Stimulated activated CD4-positive, alpha-beta T cell treated with anti-CD3 and anti-CD28 coated beads, Interleukin-4, amount 100 ng/mL, for 24 hours (primary cell): Measurements from ENCODE around the gene LGI1.

ENCODE experiments used
- DNase-seq: peaks from one replicate; pipeline ENCODE4 v3.0.0-alpha.2; 2020

The LGI1 gene

GRCh38 chr10:93756118-93756517, 1.6 kb upstream of the LGI1 start:
- no peak for DNase-seq

GRCh38 chr10:93757136-93757535, 600 bp upstream of the LGI1 start:
- no peak for DNase-seq

- no peak for DNase-seq
These were observed 761 bp downstream of the LGI1 start for GRCh38 chr10:93758508-93758885.

- DNase-seq = no peak
These were observed 1.2 kb downstream of the LGI1 start for GRCh38 chr10:93758891-93759410.

- DNase-seq = no peak
These were observed 2.8 kb downstream of the LGI1 start for GRCh38 chr10:93760490-93760889.

GRCh38 chr10:93762979-93763391, 5.2 kb downstream of the LGI1 start:
- no peak for DNase-seq

GRCh38 chr10:93766918-93767317, 9.2 kb downstream of the LGI1 start:
- no peak for DNase-seq

- no peak for DNase-seq
These were observed 10.1 kb downstream of the LGI1 start for GRCh38 chr10:93767724-93768399.

GRCh38 chr10:93768892-93769291, 11.2 kb downstream of the LGI1 start:
- no peak for DNase-seq

GRCh38 chr10:93771354-93771753, 13.6 kb downstream of the LGI1 start:
- DNase-seq = no peak

GRCh38 chr10:93773120-93773519, 15.4 kb downstream of the LGI1 start:
- DNase-seq = no peak

GRCh38 chr10:93773705-93774104, 16.0 kb downstream of the LGI1 start:
- DNase-seq = no peak

GRCh38 chr10:93775356-93775755, 17.6 kb downstream of the LGI1 start:
- no peak for DNase-seq

- DNase-seq = no peak
These were observed 19.4 kb downstream of the LGI1 start for GRCh38 chr10:93777092-93777491.

GRCh38 chr10:93784059-93784458, 26.3 kb downstream of the LGI1 start:
- no peak for DNase-seq

- DNase-seq = no peak
These were observed 30.9 kb downstream of the LGI1 start for GRCh38 chr10:93788413-93789208.

GRCh38 chr10:93790439-93790838, 32.7 kb downstream of the LGI1 start:
- no peak for DNase-seq

GRCh38 chr10:93796167-93796566, 38.4 kb downstream of the LGI1 start:
- DNase-seq = no peak

- no peak for DNase-seq
These were observed 40.1 kb downstream of the LGI1 start for GRCh38 chr10:93797825-93798224.

GRCh38 chr10:93799155-93799708, 41.5 kb downstream of the LGI1 start:
- DNase-seq = no peak

- no peak for DNase-seq
These were observed 46.5 kb downstream of the LGI1 start for GRCh38 chr10:93804200-93804599.

GRCh38 chr10:93806903-93807302, 49.2 kb downstream of the LGI1 start:
- no peak for DNase-seq

GRCh38 chr10:93807371-93807770, 49.6 kb downstream of the LGI1 start:
- no peak for DNase-seq
